ENCODE results near the gene DCXR.
A peak's percentile ranks its signal among the peaks of the same experiment; 100 is the strongest.
"Not testable (repeated sequence)": the region's sequence is repeated elsewhere in the genome, so short reads cannot be mapped to it uniquely, and the experiment has no call there.

DCXR gene

GRCh38 chr17:82039695-82040299, 2.3 kb upstream of the DCXR start:
- H3K4me3 Mint-ChIP-seq: no peak overlapping the region
- peaks cover 8% of the 10 kb centered on the region for H3K9me3 Mint-ChIP-seq
- peaks cover 39% of the 10 kb centered on the region for H3K4me1 Mint-ChIP-seq
- H3K36me3 Mint-ChIP-seq (ENCODE audit: low read depth): no peaks in the 10 kb centered on the region
- no peak for DNase-seq
- no peak overlapping the region for H3K27ac Mint-ChIP-seq
- H3K27me3 Mint-ChIP-seq (ENCODE audit: low read depth, poor library complexity): peaks cover 5% of the 10 kb centered on the region
- no peak for TF ChIP-seq CTCF (IDR thresholded peaks at IDR 0.05)

- H3K36me3 Mint-ChIP-seq (ENCODE audit: low read depth); H3K27me3 Mint-ChIP-seq (ENCODE audit: low read depth, poor library complexity); DNase-seq; H3K9me3 Mint-ChIP-seq; H3K27ac Mint-ChIP-seq: not testable (repeated sequence)
- peaks cover 43% of the 10 kb centered on the region for H3K4me1 Mint-ChIP-seq
- peak overlapping the region; percentile 46 for H3K4me3 Mint-ChIP-seq
Observed at GRCh38 chr17:82038796-82039409, 1.4 kb upstream of the DCXR start.

GRCh38 chr17:82037889-82038195, 345 bp upstream of the DCXR start:
- H3K27ac Mint-ChIP-seq: no peak overlapping the region
- peaks cover 9% of the 10 kb centered on the region for H3K27me3 Mint-ChIP-seq (ENCODE audit: low read depth, poor library complexity)
- H3K36me3 Mint-ChIP-seq (ENCODE audit: low read depth): no peaks in the 10 kb centered on the region
- H3K4me3 Mint-ChIP-seq: peak overlapping the region; percentile 79
- peaks cover 46% of the 10 kb centered on the region for H3K4me1 Mint-ChIP-seq
- peaks cover 8% of the 10 kb centered on the region for H3K9me3 Mint-ChIP-seq
- no peak for DNase-seq
- no peak for TF ChIP-seq CTCF (IDR thresholded peaks at IDR 0.05)

- Mint-ChIP-seq H3K27ac (no peak overlapping the region), H3K4me3 (peak overlapping the region; percentile 79), H3K4me1 (peaks cover 44% of the 10 kb centered on the region), H3K36me3 (ENCODE audit: low read depth) (no peaks in the 10 kb centered on the region), H3K27me3 (ENCODE audit: low read depth, poor library complexity) (peaks cover 11% of the 10 kb centered on the region), H3K9me3 (peaks cover 8% of the 10 kb centered on the region)
- DNase-seq: no peak
- no peak for TF ChIP-seq CTCF (IDR thresholded peaks at IDR 0.05)
Observed at GRCh38 chr17:82036634-82037091, 834 bp downstream of the DCXR start.

- Mint-ChIP-seq H3K27me3 (ENCODE audit: low read depth, poor library complexity) (peaks cover 11% of the 10 kb centered on the region), H3K4me3 (peak overlapping the region; percentile 79), H3K27ac (no peak overlapping the region), H3K9me3 (peaks cover 8% of the 10 kb centered on the region), H3K36me3 (ENCODE audit: low read depth) (no peaks in the 10 kb centered on the region), H3K4me1 (peaks cover 39% of the 10 kb centered on the region)
- no peak for TF ChIP-seq CTCF (IDR thresholded peaks at IDR 0.05)
- no peak for DNase-seq
Observed at GRCh38 chr17:82035956-82036633, 1.4 kb downstream of the DCXR start.

GRCh38 chr17:82035488-82035887, 2.0 kb downstream of the DCXR start:
- no peak for TF ChIP-seq CTCF (IDR thresholded peaks at IDR 0.05)
- Mint-ChIP-seq H3K27me3 (ENCODE audit: low read depth, poor library complexity) (peaks cover 11% of the 10 kb centered on the region), H3K9me3 (peaks cover 8% of the 10 kb centered on the region), H3K36me3 (ENCODE audit: low read depth) (no peaks in the 10 kb centered on the region), H3K4me1 (peaks cover 39% of the 10 kb centered on the region), H3K4me3 (peak overlapping the region; percentile 79), H3K27ac (no peak overlapping the region)
- no peak for DNase-seq

Measured in nephron progenitor cell (in vitro differentiated cells).